IMR-90 (cell line): ENCODE results near the gene EHBP1L1. TPM values are rescaled to one million over a fixed set of nuclear protein-coding genes. Genes with fewer than 3 reads are reported as not detected.
A peak's percentile ranks its signal among the peaks of the same experiment; 100 is the strongest.

Experiments used
- ATAC-seq: fragments of 200-7000 bp; cut with Tn5 transposase; 2 replicates; pipeline ENCODE4 v1.9.1; 2020; ENCODE audit warnings: low read depth, mild to moderate bottlenecking, moderate library complexity
- BruUV-seq: library from RNA; stranded (reverse); fragments of 400-500 nt; replicated peaks from 2 replicates; lab custom pipeline; 2021; lab: Mats Ljungman, UMichigan
- CTCF ChIA-PET: fragments of 300-600 bp; formaldehyde crosslinking; extraction: SDS; loops from one replicate; lab custom pipeline; 2021; ENCODE audit warnings: antibody characterized with exemption; lab: Yijun Ruan, JAX
- POLR2A ChIA-PET: fragments of 300-600 bp; sonication (Branson Sonifier 250); formaldehyde crosslinking; loops from one replicate; lab custom pipeline; 2022; ENCODE audit warnings: antibody characterized with exemption; ENCODE audit not compliant: unreplicated experiment; lab: Charles Lee
- DNase-seq: peaks from one replicate; pipeline ENCODE4 v3.0.0; 2013
- H2AFZ ChIP-seq: replicated peaks from 2 replicates; pipeline ENCODE3; 2013; ENCODE audit warnings: low read length, mild to moderate bottlenecking; ENCODE audit not compliant: poor library complexity
- H2AK5ac ChIP-seq: 2 replicates; pipeline ENCODE4 v1.6.1; 2013; ENCODE audit warnings: low read depth, low read length, inconsistent platforms
- H2AK9ac ChIP-seq: replicated peaks from 2 replicates; pipeline ENCODE3; 2013; ENCODE audit warnings: mild to moderate bottlenecking, low read depth, low read length, moderate library complexity; ENCODE audit not compliant: poor library complexity
- H2BK120ac ChIP-seq: 2 replicates; pipeline ENCODE4 v1.6.1; 2013; ENCODE audit warnings: low read depth, low read length, inconsistent platforms
- H2BK15ac ChIP-seq: 3 replicates; pipeline ENCODE4 v1.6.1; 2013; ENCODE audit warnings: low read depth, low read length, inconsistent platforms
- H2BK20ac ChIP-seq: 2 replicates; pipeline ENCODE4 v1.6.1; 2013; ENCODE audit warnings: low read depth, mild to moderate bottlenecking, inconsistent platforms, low read length, moderate library complexity
- H2BK5ac ChIP-seq: 2 replicates; pipeline ENCODE4 v1.6.1; 2013; ENCODE audit warnings: mild to moderate bottlenecking, low read depth, low read length, inconsistent platforms; ENCODE audit not compliant: poor library complexity, severe bottlenecking
- H3K14ac ChIP-seq: replicated peaks from 2 replicates; pipeline ENCODE4 v1.6.1; 2013; ENCODE audit warnings: low read depth, low read length, inconsistent platforms
- H3K18ac ChIP-seq: 2 replicates; pipeline ENCODE4 v1.6.1; 2013; ENCODE audit warnings: low read depth, low read length, control low read depth
- H3K23ac ChIP-seq: 2 replicates; pipeline ENCODE4 v1.6.1; 2013; ENCODE audit warnings: low read depth, low read length, inconsistent platforms
- H3K27ac ChIP-seq: 2 replicates; pipeline ENCODE4 v1.5.1; 2013; ENCODE audit warnings: mild to moderate bottlenecking, control low read depth, low read length; ENCODE audit not compliant: insufficient read depth
- H3K27me3 ChIP-seq: 2 replicates; pipeline ENCODE4 v1.6.1; 2013; ENCODE audit warnings: low read length; ENCODE audit not compliant: control insufficient read depth, insufficient read depth
- H3K36me3 ChIP-seq: 2 replicates; pipeline ENCODE4 v1.6.1; 2013; ENCODE audit warnings: low read length, mixed read lengths; ENCODE audit not compliant: control insufficient read depth, insufficient read depth
- H3K4ac ChIP-seq: 2 replicates; pipeline ENCODE4 v1.6.1; 2013; ENCODE audit warnings: low read depth, low read length, inconsistent platforms
- H3K4me1 ChIP-seq: 2 replicates; pipeline ENCODE4 v1.6.1; 2013; ENCODE audit warnings: low read length, mixed read lengths; ENCODE audit not compliant: control insufficient read depth, insufficient read depth
- H3K4me2 ChIP-seq: 2 replicates; pipeline ENCODE4 v1.6.1; 2013; ENCODE audit warnings: low read depth, mild to moderate bottlenecking, control low read depth, low read length, moderate library complexity
- H3K4me3 ChIP-seq: 2 replicates; pipeline ENCODE4 v1.5.1; 2013; ENCODE audit warnings: low read depth, mild to moderate bottlenecking, control low read depth, low read length, moderate library complexity; ENCODE audit not compliant: insufficient read depth
- H3K56ac ChIP-seq: 2 replicates; pipeline ENCODE4 v1.6.1; 2013; ENCODE audit warnings: low read length, inconsistent platforms; ENCODE audit not compliant: insufficient read depth; ENCODE audit errors: extremely low read depth
- H3K79me1 ChIP-seq, 2 experiments: 2 replicates each; pipeline ENCODE4 v1.6.1; 2013; ENCODE audit warnings: low read length in 2 of 2, inconsistent platforms in 1 of 2, low read depth in 1 of 2
- H3K9ac ChIP-seq: 2 replicates; pipeline ENCODE4 v1.6.1; 2013; ENCODE audit warnings: low read depth, low read length, control low read depth
- H3K9me1 ChIP-seq: 2 replicates; pipeline ENCODE4 v1.6.1; 2013; ENCODE audit warnings: low read length, inconsistent platforms; ENCODE audit not compliant: insufficient read depth
- H3K9me3 ChIP-seq: 2 replicates; pipeline ENCODE4 v1.6.1; 2013; ENCODE audit warnings: low read length; ENCODE audit not compliant: control insufficient read depth, insufficient read depth
- H4K20me1 ChIP-seq: 2 replicates; pipeline ENCODE4 v1.6.1; 2013; ENCODE audit warnings: low read length, inconsistent platforms; ENCODE audit not compliant: insufficient read depth
- H4K5ac ChIP-seq: 2 replicates; pipeline ENCODE4 v1.6.1; 2013; ENCODE audit warnings: mild to moderate bottlenecking, low read depth, low read length, control low read depth
- H4K8ac ChIP-seq, 2 experiments: 2 replicates each; pipeline ENCODE4 v1.6.1; 2013; ENCODE audit warnings: low read depth in 2 of 2, low read length in 2 of 2, control low read depth in 1 of 2, inconsistent platforms in 1 of 2
- H4K91ac ChIP-seq: 2 replicates; pipeline ENCODE4 v1.6.1; 2013; ENCODE audit warnings: low read depth, low read length, inconsistent platforms; ENCODE audit not compliant: insufficient read depth
- BHLHE40 ChIP-seq: fragments of 150-350 bp; IDR thresholded peaks from 2 replicates; pipeline ENCODE4 v1.6.1; 2016; ENCODE audit warnings: mild to moderate bottlenecking, low read depth, low read length
- CHD1 ChIP-seq: IDR thresholded peaks from 2 replicates; pipeline ENCODE4 v1.6.1; 2012; ENCODE audit warnings: low read depth, low read length, improper control_type of control experiment
- FOS ChIP-seq: fragments of 150-350 bp; IDR thresholded peaks from 2 replicates; pipeline ENCODE4 v1.6.1; 2016; ENCODE audit warnings: low read depth, low read length
- MAFK ChIP-seq: IDR thresholded peaks from 2 replicates; pipeline ENCODE4 v1.6.1; 2012; ENCODE audit warnings: low read depth, low read length, improper control_type of control experiment
- MAZ ChIP-seq: IDR thresholded peaks from 2 replicates; pipeline ENCODE4 v1.6.1; 2012; ENCODE audit warnings: low read depth, mild to moderate bottlenecking, low read length, improper control_type of control experiment, moderate library complexity, borderline replicate concordance
- MXI1 ChIP-seq: IDR thresholded peaks from 2 replicates; pipeline ENCODE4 v1.6.1; 2012; ENCODE audit warnings: low read depth, mild to moderate bottlenecking, low read length, moderate library complexity, borderline replicate concordance
- NFE2L2 ChIP-seq: fragments of 150-350 bp; IDR thresholded peaks from 2 replicates; pipeline ENCODE4 v1.6.1; 2016; ENCODE audit warnings: low read depth, mild to moderate bottlenecking, low read length
- RAD21 ChIP-seq: IDR thresholded peaks from 2 replicates; pipeline ENCODE4 v1.6.1; 2012; ENCODE audit warnings: low read length, improper control_type of control experiment
- RCOR1 ChIP-seq: IDR thresholded peaks from 2 replicates; pipeline ENCODE4 v1.6.1; 2012; ENCODE audit warnings: mild to moderate bottlenecking, low read length, improper control_type of control experiment; ENCODE audit not compliant: insufficient replicate concordance
- RFX5 ChIP-seq: IDR thresholded peaks from 2 replicates; pipeline ENCODE4 v1.8.0; 2012; ENCODE audit warnings: low read depth, mild to moderate bottlenecking, low read length, moderate library complexity
- SMC3 ChIP-seq: fragments of 150-350 bp; IDR thresholded peaks from 2 replicates; pipeline ENCODE4 v1.6.1; 2016; ENCODE audit warnings: low read depth, mild to moderate bottlenecking, antibody characterized with exemption, low read length, moderate library complexity
- WGBS, 2 experiments: methylation state at CpG; one replicate each; pipeline versions ENCODE4 v1.1.5 to v1.1.7; 2013; ENCODE audit warnings: missing lambda C conversion rate in 2 of 2; ENCODE audit not compliant: insufficient read length in 1 of 2; ENCODE audit errors: extremely low coverage in 2 of 2; 5-methylcytosine and 5-hydroxymethylcytosine counted together
- dilution Hi-C: fragments of 300-500 bp; cut with HindIII; formaldehyde crosslinking; loops from one replicate; pipeline ENCODE4 v1.14.3; 2018; ENCODE audit warnings: low sequenced_read_pairs; ENCODE audit not compliant: unreplicated experiment
- in situ Hi-C: fragments of 300-500 bp; cut with MboI; formaldehyde crosslinking; loops from 3 replicates; pipeline ENCODE4 v1.14.3; 2019; ENCODE audit warnings: low sequenced_read_pairs, inconsistent platforms, mixed read lengths
- intact Hi-C: fragments of 100-400 bp; cut with micrococcal nuclease; formaldehyde crosslinking; loops from 2 replicates; pipeline ENCODE4 v1.10.0; 2022
- polyA plus RNA-seq, 3 experiments: library from polyadenylated mRNA; depleted of rRNA; stranded (reverse); fragments of >200 nt; gene quantifications; 2 replicates each; pipeline ENCODE4 v1.2.3, GENCODE V29; 2012; ENCODE audit warnings: low replicate concordance in 1 of 3
- total RNA-seq: library from RNA; depleted of rRNA; stranded (reverse); fragments of >200 nt; gene quantifications from 2 replicates; pipeline ENCODE4 v1.2.3, GENCODE V29; 2012
- TF ChIP-seq, protein P1 (sequence below): conservative IDR thresholded peaks from 2 replicates; pipeline ENCODE4 v1.5.1; 2012; ENCODE audit warnings: mild to moderate bottlenecking, low read depth, low read length, improper control_type of control experiment
- TF ChIP-seq, protein P2 (sequence below): fragments of 150-350 bp; IDR thresholded peaks from 2 replicates; pipeline ENCODE4 v1.6.1; 2016; ENCODE audit warnings: low read depth, mild to moderate bottlenecking, low read length, moderate library complexity, borderline replicate concordance
- TF ChIP-seq, protein P3 (sequence below): fragments of 150-350 bp; IDR thresholded peaks from 2 replicates; pipeline ENCODE4 v1.6.1; 2017; ENCODE audit warnings: mild to moderate bottlenecking, antibody characterized with exemption, low read length, low read depth

Gene EHBP1L1
- total and polyA plus RNA-seq, 2 of the 4 experiments (the other 2 are of a cell fraction): 10.0 to 27.4 TPM

DNA sequence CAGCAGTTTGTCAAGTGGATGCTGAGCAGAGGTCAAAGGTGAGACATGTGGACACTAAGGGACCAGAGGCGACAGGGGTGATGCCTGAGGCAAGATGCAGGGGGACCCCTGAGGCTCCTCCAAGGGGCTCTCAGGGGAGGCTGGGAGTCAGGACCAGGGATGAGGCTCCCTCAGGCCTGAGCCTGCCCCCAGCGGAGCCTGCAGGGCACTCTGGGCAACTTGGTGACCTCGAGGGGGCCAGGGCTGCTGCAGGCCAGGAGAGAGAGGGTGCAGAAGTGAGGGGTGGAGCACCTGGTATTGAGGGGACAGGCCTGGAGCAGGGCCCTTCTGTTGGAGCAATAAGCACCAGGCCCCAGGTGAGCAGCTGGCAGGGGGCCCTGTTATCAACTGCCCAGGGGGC, 6.1 kb downstream of the EHBP1L1 start:
- Histone ChIP-seq H2AK5ac (no peak overlapping the region), H2BK120ac (no peak overlapping the region), H3K79me1 (peaks cover 6 to 32% of the 10 kb centered on the region in 2 experiments; a peak in 3 of 4 replicates), H2BK20ac (no peak overlapping the region), H3K9ac (no peak overlapping the region), H3K4ac (no peak overlapping the region), H3K4me3 (no peak overlapping the region), H3K18ac (no peak overlapping the region), H3K27ac (no peak overlapping the region), H2BK15ac (no peak overlapping the region), H3K23ac (no peak overlapping the region), H4K20me1 (peaks cover 11% of the 10 kb centered on the region), H3K4me2 (no peak overlapping the region), H3K56ac (no peak overlapping the region), H4K5ac (no peak overlapping the region), H3K27me3 (no peaks in the 10 kb centered on the region), H3K4me1 (peaks cover 11% of the 10 kb centered on the region), H4K8ac (no peak overlapping the region), H3K9me1 (no peaks in the 10 kb centered on the region; the same call in 1 of the 2 replicates), H4K91ac (no peak overlapping the region), H2BK5ac (no peak overlapping the region), H3K14ac (no peak overlapping the region), H2AK9ac (peak overlapping the region; percentile 42), H3K36me3 (peaks cover 46% of the 10 kb centered on the region), H3K9me3 (no peaks in the 10 kb centered on the region), H2AFZ (no peak overlapping the region)
- in situ Hi-C loops: no loop called here
- dilution Hi-C loops: no loop called here
- intact Hi-C loops: no loop called here
- CTCF ChIA-PET: no interaction called here
- DNase-seq: no peak
- POLR2A ChIA-PET: no interaction called here
- BruUV-seq: no TSS peak
- WGBS, 2 experiments: 90% methylated on average over 2 of the region's 3 CpGs; no CpG with 5 or more reads in 1 of the 2 experiments
- TF ChIP-seq BHLHE40 (no peak), SMC3 (no peak), RFX5 (no peak), MAZ (no peak), FOS (no peak), MAFK (no peak), RAD21 (no peak), MXI1 (no peak), NFE2L2 (no peak), CHD1 (no peak), RCOR1 (no peak)
- TF ChIP-seq, protein P1, sequence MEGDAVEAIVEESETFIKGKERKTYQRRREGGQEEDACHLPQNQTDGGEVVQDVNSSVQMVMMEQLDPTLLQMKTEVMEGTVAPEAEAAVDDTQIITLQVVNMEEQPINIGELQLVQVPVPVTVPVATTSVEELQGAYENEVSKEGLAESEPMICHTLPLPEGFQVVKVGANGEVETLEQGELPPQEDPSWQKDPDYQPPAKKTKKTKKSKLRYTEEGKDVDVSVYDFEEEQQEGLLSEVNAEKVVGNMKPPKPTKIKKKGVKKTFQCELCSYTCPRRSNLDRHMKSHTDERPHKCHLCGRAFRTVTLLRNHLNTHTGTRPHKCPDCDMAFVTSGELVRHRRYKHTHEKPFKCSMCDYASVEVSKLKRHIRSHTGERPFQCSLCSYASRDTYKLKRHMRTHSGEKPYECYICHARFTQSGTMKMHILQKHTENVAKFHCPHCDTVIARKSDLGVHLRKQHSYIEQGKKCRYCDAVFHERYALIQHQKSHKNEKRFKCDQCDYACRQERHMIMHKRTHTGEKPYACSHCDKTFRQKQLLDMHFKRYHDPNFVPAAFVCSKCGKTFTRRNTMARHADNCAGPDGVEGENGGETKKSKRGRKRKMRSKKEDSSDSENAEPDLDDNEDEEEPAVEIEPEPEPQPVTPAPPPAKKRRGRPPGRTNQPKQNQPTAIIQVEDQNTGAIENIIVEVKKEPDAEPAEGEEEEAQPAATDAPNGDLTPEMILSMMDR: no peak
- TF ChIP-seq, protein P2, sequence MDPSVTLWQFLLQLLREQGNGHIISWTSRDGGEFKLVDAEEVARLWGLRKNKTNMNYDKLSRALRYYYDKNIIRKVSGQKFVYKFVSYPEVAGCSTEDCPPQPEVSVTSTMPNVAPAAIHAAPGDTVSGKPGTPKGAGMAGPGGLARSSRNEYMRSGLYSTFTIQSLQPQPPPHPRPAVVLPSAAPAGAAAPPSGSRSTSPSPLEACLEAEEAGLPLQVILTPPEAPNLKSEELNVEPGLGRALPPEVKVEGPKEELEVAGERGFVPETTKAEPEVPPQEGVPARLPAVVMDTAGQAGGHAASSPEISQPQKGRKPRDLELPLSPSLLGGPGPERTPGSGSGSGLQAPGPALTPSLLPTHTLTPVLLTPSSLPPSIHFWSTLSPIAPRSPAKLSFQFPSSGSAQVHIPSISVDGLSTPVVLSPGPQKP: no peak
- TF ChIP-seq, protein P3, sequence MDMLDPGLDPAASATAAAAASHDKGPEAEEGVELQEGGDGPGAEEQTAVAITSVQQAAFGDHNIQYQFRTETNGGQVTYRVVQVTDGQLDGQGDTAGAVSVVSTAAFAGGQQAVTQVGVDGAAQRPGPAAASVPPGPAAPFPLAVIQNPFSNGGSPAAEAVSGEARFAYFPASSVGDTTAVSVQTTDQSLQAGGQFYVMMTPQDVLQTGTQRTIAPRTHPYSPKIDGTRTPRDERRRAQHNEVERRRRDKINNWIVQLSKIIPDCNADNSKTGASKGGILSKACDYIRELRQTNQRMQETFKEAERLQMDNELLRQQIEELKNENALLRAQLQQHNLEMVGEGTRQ: no peak
- ATAC-seq: no peak
